NAMALWA (cell line): ENCODE measurements around the gene DNM1.
"Not testable (repeated sequence)": the region's sequence is repeated elsewhere in the genome, so short reads cannot be mapped to it uniquely, and the experiment has no call there.

Experiments
- DNase-seq: peaks from one replicate; pipeline ENCODE4 v3.0.0-alpha.2; 2015; ENCODE audit warnings: low spot score

The DNM1 gene

GRCh38 chr9:128225770-128226411 lies 22.7 kb downstream of the DNM1 start:
- no peak for DNase-seq

GRCh38 chr9:128226412-128226801 lies 23.2 kb downstream of the DNM1 start:
- DNase-seq: no peak

- DNase-seq: not testable (repeated sequence)
These were observed 27.7 kb downstream of the DNM1 start for GRCh38 chr9:128230897-128231296.

GRCh38 chr9:128231638-128232527 lies 28.7 kb downstream of the DNM1 start:
- no peak for DNase-seq

GRCh38 chr9:128232528-128233428 lies 29.6 kb downstream of the DNM1 start:
- no peak for DNase-seq

GRCh38 chr9:128233817-128234406 lies 30.7 kb downstream of the DNM1 start:
- no peak for DNase-seq

- no peak for DNase-seq
These were observed 38.9 kb downstream of the DNM1 start for GRCh38 chr9:128242124-128242523.

GRCh38 chr9:128242828-128243214 lies 39.6 kb downstream of the DNM1 start:
- DNase-seq: no peak

- DNase-seq: no peak
These were observed 40.2 kb downstream of the DNM1 start for GRCh38 chr9:128243215-128244018.

- no peak for DNase-seq
These were observed 41.1 kb downstream of the DNM1 start for GRCh38 chr9:128244091-128244836.

- DNase-seq: peak; percentile 66
These were observed 41.7 kb downstream of the DNM1 start for GRCh38 chr9:128244837-128245231.

- DNase-seq: no peak
These were observed 42.4 kb downstream of the DNM1 start for GRCh38 chr9:128245421-128246151.

- DNase-seq: no peak
These were observed 43.3 kb downstream of the DNM1 start for GRCh38 chr9:128246471-128246870.

GRCh38 chr9:128247226-128247803 lies 44.1 kb downstream of the DNM1 start:
- DNase-seq: no peak

GRCh38 chr9:128249558-128249907 lies 46.4 kb downstream of the DNM1 start:
- peak; percentile 34 for DNase-seq

- DNase-seq: peak; percentile 89
These were observed 47.0 kb downstream of the DNM1 start for GRCh38 chr9:128249908-128250838.

- no peak for DNase-seq
These were observed 47.9 kb downstream of the DNM1 start for GRCh38 chr9:128250839-128251731.
